HG03520 (cell line): ENCODE results near the gene ATP13A3.

Experiments
- ATAC-seq: cut with Tn5 transposase; IDR thresholded peaks from one replicate; pipeline ENCODE4 v1.9.1; 2021; ENCODE audit warnings: mild to moderate bottlenecking, moderate library complexity; ENCODE audit not compliant: unreplicated experiment

ATP13A3 gene

GRCh38 chr3:194446172-194446571 is 40.6 kb downstream of the ATP13A3 start:
- ATAC-seq: no peak

GRCh38 chr3:194443901-194444300 is 42.9 kb downstream of the ATP13A3 start:
- no peak for ATAC-seq

DNA sequence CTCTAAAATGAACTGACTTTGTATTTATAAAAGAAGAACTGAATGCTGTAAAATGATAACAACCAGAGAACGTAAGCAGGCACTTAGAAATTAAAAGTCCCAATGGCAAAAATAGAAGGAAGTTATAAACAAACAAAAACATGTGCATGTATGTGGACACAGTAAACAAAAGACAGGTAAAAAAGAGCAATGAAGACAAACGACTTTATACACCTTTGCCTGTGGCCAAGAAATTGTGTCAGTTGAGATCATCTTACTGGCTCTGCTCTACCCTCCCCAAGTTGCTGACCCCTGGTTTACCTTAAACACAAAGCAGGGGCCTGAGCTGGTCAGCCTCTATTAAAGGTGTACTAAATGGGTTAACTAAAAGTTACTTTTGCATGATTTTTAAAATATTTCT is 46.0 kb downstream of the ATP13A3 start:
- ATAC-seq: no peak

DNA sequence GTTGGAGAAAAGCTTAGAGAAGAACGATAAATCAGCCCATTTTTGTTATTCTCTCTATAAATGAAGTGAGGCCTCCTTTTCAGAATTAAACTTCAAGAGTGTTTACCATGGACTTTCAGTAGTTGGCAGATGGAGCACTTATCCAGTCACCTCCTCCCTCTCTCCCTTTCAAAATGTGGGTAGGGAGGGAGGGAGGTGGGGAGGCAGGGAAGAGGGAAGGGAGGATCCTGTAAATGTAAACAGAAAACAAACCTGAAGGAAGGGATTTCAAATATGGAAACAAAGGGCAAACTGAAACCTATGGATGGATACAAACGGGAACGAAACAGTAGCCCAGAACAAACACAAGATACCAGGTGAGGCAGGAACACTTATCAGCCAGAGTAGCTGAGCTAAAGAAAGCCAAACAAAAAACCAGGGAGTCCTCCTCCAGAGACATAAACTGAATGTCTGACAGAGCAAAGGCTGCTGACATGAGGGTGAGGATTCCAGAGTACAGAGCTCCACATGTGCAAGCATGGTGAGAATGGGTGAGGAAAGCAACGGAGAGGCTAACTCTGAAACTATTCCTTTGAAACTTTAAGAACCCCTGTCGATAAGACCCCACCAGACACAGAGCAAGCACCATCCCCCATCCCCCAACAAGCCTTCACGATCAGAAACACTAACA is 46.8 kb downstream of the ATP13A3 start:
- ATAC-seq: no peak

DNA sequence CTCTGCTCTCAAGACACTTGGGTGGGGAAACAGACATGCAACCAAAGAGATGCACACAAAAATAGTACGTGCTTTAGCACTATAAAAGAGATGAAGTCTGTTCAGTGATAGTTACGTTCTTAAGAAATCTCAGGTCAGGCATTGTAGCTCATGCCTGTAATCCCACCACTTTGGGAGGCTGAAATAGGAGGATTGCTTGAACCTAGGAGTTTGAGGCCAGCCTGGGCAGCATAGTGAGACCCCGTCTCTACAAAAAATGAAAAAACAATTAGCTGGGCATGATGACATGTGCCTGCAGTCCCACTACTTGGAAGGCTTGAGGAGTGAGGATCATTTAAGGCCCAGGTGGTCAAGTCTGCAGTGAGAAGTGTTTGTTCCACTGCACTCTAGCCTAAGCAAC is 52.3 kb downstream of the ATP13A3 start:
- no peak for ATAC-seq

DNA sequence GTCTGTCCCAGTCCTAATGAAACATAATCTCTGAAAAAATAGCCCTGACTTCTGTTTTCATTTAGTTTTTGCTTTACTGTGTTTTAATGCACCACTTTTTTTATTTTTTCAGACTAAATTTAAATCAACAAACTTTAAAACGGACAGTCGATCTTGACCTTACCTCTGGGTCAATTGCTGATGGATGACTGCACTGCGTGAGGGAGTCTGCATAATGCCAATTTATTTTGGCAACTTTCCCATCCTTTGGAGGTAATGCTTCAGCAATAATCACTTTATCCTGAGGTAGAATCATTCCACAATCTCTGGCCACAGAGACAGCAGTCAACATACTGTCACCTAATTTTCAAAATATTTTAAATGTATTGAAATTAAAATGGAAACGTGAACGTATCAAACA is 55.2 kb downstream of the ATP13A3 start:
- no peak for ATAC-seq

DNA sequence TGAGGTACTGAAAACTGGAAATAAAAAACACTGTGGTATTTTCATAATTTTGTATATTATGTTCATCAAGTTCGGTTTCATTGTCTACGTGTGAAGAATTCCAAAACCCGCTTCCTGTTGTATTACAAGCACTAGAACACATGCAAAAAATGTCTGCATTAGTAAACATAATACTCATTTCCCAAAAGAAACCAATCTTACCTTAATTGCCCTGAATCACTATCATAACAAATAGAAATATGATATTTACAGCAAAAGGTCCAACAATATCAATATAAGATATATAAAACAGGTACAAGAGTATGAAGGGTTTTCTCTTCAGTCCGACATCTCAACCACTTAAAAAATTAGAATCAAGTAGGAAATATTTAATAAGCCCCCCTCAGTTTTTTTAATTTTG is 61.4 kb downstream of the ATP13A3 start:
- ATAC-seq: no peak

- no peak for ATAC-seq
Measured at GRCh38 chr3:194424953-194425352, 61.8 kb downstream of the ATP13A3 start.

- ATAC-seq: no peak
Measured at GRCh38 chr3:194424373-194424772, 62.4 kb downstream of the ATP13A3 start.

DNA sequence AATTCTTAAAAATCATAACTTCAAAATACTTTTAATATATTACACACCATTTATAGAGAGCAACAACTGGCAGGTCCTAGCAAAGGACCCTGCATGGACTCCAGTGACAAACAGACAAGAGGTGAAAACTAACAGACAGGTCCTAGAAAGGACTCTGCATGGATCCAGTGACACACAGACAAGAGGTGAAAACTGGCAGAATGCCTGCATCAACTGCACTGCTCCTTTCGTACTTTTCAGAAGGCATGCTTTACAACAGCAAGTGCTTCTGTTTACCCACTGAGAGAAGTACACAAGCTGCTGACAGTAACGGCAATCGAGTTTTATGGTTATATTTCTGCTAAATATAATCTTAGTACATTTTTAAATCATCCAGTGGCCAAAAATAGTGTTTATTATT is 63.5 kb downstream of the ATP13A3 start:
- no peak for ATAC-seq

- ATAC-seq: no peak
Measured at GRCh38 chr3:194422188-194422587, 64.6 kb downstream of the ATP13A3 start.

GRCh38 chr3:194418671-194419070 is 68.1 kb downstream of the ATP13A3 start:
- no peak for ATAC-seq

- ATAC-seq: no peak
Measured at GRCh38 chr3:194407423-194407822, 79.4 kb downstream of the ATP13A3 start.

GRCh38 chr3:194405766-194406165 is 81.0 kb downstream of the ATP13A3 start:
- no peak for ATAC-seq

- no peak for ATAC-seq
Measured at GRCh38 chr3:194404365-194405140, 82.2 kb downstream of the ATP13A3 start.

DNA sequence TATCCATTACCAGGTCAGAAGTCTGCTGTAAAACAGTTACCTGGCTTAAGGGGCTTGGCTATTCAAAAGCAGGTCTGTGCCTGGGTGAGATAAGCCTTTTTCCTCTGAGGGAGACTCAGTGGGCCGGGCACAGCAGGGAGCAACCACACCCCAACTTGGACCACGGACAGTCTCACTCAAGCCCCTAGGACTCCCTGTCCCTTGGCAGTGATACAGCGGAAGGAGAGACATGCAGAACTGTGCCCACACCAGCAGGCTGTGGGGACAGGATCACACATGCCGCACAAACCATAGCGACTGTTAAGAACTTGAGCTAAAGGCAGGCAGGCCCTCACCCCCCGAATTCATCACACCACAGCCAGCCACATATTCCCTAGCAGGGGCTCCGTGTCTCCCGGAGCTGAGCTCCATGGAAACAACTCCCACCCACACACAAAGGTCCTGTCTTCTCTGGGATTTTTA is 84.9 kb downstream of the ATP13A3 start:
- no peak for ATAC-seq

- no peak for ATAC-seq
Measured at GRCh38 chr3:194401346-194401745, 85.5 kb downstream of the ATP13A3 start.

DNA sequence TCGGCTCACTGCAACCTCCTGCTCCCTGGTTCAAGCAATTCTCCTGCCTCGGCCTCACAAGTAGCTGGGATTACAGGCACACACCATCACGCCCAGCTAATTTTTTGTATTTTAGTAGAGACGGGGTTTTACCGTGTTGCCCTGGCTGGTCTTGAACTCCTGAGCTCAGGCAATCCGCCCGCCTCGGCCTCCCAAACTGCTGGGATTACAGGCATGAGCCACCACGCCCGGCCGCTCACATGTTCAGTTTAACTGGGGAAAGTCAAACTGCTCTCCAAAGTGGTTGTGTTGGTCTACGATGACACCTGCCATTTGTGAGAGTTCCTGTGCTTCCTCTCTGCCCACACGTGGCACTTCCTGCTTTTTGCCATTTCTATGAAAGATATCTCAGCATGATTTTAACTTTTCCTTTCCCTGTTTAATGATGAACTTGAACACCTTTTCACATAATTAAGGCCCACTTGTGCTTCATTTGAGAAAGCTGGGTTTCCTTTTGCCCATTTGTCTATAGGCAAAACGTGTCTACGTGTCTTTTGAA is 86.9 kb downstream of the ATP13A3 start:
- ATAC-seq: no peak

- ATAC-seq: no peak
Measured at GRCh38 chr3:194399166-194399565, 87.6 kb downstream of the ATP13A3 start, which contains the start of gene GP5. TSS of gene GP5 (minus strand) at chr3:194399266. CDS start at chr3:194398282, 984 bp downstream.

DNA sequence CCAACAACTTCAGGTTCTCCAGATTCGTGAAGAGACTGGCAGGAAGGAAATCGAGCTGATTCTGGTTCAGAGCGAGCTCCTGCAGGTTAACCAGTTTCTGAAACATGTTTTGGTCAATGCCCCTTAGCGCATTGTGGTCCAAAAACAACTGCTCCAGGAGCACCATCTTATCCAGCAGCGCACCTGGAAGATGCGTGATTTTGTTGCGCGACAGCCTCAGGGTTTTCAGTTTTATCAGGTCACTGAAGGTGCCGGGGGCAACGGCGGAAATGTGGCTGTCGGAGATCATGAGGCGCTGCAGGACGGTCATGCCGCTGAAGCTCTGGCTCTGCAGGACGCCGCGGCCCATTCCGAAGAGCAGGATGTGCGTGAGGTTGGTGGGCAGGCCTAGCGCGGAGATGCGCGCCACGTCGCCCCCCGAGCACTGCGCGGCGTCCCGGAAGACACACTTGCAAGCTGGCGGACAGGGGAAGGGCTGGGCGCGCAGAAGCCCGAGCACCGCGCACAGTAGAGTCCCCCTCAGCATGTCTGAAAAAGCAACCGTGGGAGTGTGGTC is 89.0 kb downstream of the ATP13A3 start:
- ATAC-seq: no peak

DNA sequence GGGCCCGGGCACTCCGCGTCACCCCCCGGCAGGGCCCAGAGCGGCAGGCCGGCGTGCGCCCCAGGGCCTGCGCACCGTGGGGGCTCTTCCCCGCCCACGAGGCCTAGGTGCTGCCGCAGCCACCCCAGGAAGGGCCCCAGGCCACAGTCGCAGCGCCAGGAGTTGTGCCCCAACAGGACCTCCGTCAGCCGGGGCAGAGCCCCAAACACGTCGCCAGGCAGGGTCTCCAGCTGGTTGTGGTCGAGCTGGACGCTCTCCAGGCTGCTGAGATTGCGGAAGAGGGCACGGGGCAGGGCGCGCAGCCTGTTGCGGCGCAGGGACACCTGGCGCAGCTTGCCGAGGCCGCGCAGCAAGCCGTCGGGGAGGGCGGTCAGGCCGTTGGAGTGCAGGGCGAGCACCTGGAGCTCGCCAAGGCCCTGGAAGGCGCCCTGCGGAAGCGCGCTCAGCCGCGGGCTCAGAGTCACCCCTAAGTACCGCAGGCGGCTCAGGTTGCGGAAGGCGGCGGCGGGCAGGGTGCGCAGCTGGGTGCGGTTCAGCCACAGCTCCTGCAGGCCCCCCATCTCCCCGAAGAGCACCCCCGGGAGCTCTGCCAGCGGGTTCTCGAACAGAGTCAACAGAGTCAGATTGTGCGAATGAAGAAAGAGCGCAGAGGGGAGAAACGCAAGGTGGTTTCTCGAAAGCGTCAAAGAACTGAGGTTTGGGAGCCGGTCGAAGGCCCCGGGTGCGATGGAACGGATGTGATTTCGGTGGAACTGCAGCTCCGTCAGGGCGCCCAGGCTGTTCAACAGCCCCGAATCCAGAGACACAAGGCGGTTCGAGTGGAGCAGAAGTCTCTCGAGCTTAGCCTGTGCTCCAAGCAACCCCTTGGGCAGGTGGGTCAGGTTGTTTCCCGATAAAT is 89.7 kb downstream of the ATP13A3 start:
- no peak for ATAC-seq
